IPS-NIHi7 (cell line): ENCODE data around the gene FNIP1.
"Not testable (repeated sequence)": the region's sequence is repeated elsewhere in the genome, so short reads cannot be mapped to it uniquely, and the experiment has no call there.

Experiments used
- DNase-seq: peaks from one replicate; pipeline ENCODE4 v3.0.0; 2012; ENCODE audit warnings: mixed read lengths; ENCODE audit errors: extremely low spot score

FNIP1 gene

GRCh38 chr5:131637694-131638093 is 159.1 kb downstream of the FNIP1 start:
- DNase-seq: no peak

GRCh38 chr5:131635684-131636572 is 160.9 kb downstream of the FNIP1 start:
- DNase-seq: peak; percentile 11

- DNase-seq: peak; percentile 90
Measured at GRCh38 chr5:131634996-131635683, 161.7 kb downstream of the FNIP1 start, which contains the start of gene RAPGEF6. Gene RAPGEF6, minus strand, starts transcription at chr5:131635229. Its CDS starts 199 bp downstream, at chr5:131635030.

GRCh38 chr5:131634666-131634995 is 162.2 kb downstream of the FNIP1 start:
- DNase-seq: peak; percentile 70

- DNase-seq: no peak
Measured at GRCh38 chr5:131634238-131634637, 162.6 kb downstream of the FNIP1 start.

- DNase-seq: no peak
Measured at GRCh38 chr5:131633830-131634229, 163.0 kb downstream of the FNIP1 start.

- DNase-seq: no peak
Measured at GRCh38 chr5:131630963-131631350, 165.9 kb downstream of the FNIP1 start.

GRCh38 chr5:131630208-131630962 is 166.4 kb downstream of the FNIP1 start:
- DNase-seq: no peak

GRCh38 chr5:131628990-131629389 is 167.8 kb downstream of the FNIP1 start:
- DNase-seq: no peak

- DNase-seq: no peak
Measured at GRCh38 chr5:131627207-131627865, 169.5 kb downstream of the FNIP1 start.

GRCh38 chr5:131622633-131623032 is 174.2 kb downstream of the FNIP1 start:
- no peak for DNase-seq

- DNase-seq: not testable (repeated sequence)
Measured at GRCh38 chr5:131621164-131621563, 175.7 kb downstream of the FNIP1 start.

GRCh38 chr5:131619102-131619501 is 177.7 kb downstream of the FNIP1 start:
- DNase-seq: no peak

- DNase-seq: no peak
Measured at GRCh38 chr5:131617140-131617822, 179.5 kb downstream of the FNIP1 start.

GRCh38 chr5:131615957-131616356 is 180.9 kb downstream of the FNIP1 start:
- DNase-seq: no peak

- DNase-seq: no peak
Measured at GRCh38 chr5:131613423-131613822, 183.4 kb downstream of the FNIP1 start.

- DNase-seq: no peak
Measured at GRCh38 chr5:131611064-131611381, 185.8 kb downstream of the FNIP1 start.

- DNase-seq: peak; percentile 14
Measured at GRCh38 chr5:131610198-131611063, 186.4 kb downstream of the FNIP1 start.

GRCh38 chr5:131609774-131610173 is 187.0 kb downstream of the FNIP1 start:
- no peak for DNase-seq

GRCh38 chr5:131608597-131608996 is 188.2 kb downstream of the FNIP1 start:
- DNase-seq: no peak
